Loucy (cell line): ENCODE measurements around the gene GALNT18.

ENCODE experiments used
- CTCF ChIP-seq: fragments of 200-600 bp; sonication (generic); conservative IDR thresholded peaks from 2 replicates; pipeline ENCODE4 v1.5.1; 2014; ENCODE audit warnings: mild to moderate bottlenecking, antibody characterized with exemption, low read length
- EZH2phosphoT487 ChIP-seq: fragments of 200-600 bp; IDR thresholded peaks from 2 replicates; pipeline ENCODE4 v1.6.1; 2018; ENCODE audit warnings: antibody characterized with exemption, mild to moderate bottlenecking, moderate library complexity, borderline replicate concordance

GRCh38 chr11:11641581-11641980 is 19.8 kb upstream of the GALNT18 start:
- no peak for TF ChIP-seq CTCF
- TF ChIP-seq EZH2phosphoT487, result no peak
